Activated CD8-positive, alpha-beta memory T cell treated with anti-CD3 and anti-CD28 coated beads, Interleukin-2, amount 50 U/mL, for 4 hours (primary cell): ENCODE results near the gene BCKDHB.

Source experiments
- DNase-seq: peaks from one replicate; pipeline ENCODE4 v3.0.0-alpha.2; 2020

Gene BCKDHB

GRCh38 chr6:80154160-80154559 lies 47.7 kb downstream of the BCKDHB start:
- no peak for DNase-seq

- no peak for DNase-seq
Measured at GRCh38 chr6:80156221-80156620, 49.8 kb downstream of the BCKDHB start.

- DNase-seq = no peak
Measured at GRCh38 chr6:80158478-80158989, 52.1 kb downstream of the BCKDHB start.

- DNase-seq = no peak
Measured at GRCh38 chr6:80161434-80161833, 55.0 kb downstream of the BCKDHB start.

GRCh38 chr6:80163754-80164187 lies 57.3 kb downstream of the BCKDHB start:
- DNase-seq = no peak

GRCh38 chr6:80165143-80165542 lies 58.7 kb downstream of the BCKDHB start:
- DNase-seq = no peak

GRCh38 chr6:80165819-80166218 lies 59.3 kb downstream of the BCKDHB start:
- DNase-seq = no peak

GRCh38 chr6:80170433-80170832 lies 64.0 kb downstream of the BCKDHB start:
- DNase-seq = no peak

- DNase-seq = no peak
Measured at GRCh38 chr6:80173411-80173810, 66.9 kb downstream of the BCKDHB start.

- DNase-seq = no peak
Measured at GRCh38 chr6:80174900-80175572, 68.6 kb downstream of the BCKDHB start.

GRCh38 chr6:80179695-80180094 lies 73.2 kb downstream of the BCKDHB start:
- DNase-seq = no peak

GRCh38 chr6:80181352-80182081 lies 75.0 kb downstream of the BCKDHB start:
- no peak for DNase-seq

GRCh38 chr6:80182308-80182707 lies 75.8 kb downstream of the BCKDHB start:
- DNase-seq = no peak

- DNase-seq = no peak
Measured at GRCh38 chr6:80183019-80183795, 76.7 kb downstream of the BCKDHB start.

GRCh38 chr6:80185492-80185891 lies 79.0 kb downstream of the BCKDHB start:
- DNase-seq = no peak

GRCh38 chr6:80186082-80186481 lies 79.6 kb downstream of the BCKDHB start:
- no peak for DNase-seq

- no peak for DNase-seq
Measured at GRCh38 chr6:80196906-80197305, 90.4 kb downstream of the BCKDHB start.

GRCh38 chr6:80197474-80197873 lies 91.0 kb downstream of the BCKDHB start:
- no peak for DNase-seq

GRCh38 chr6:80197986-80198385 lies 91.5 kb downstream of the BCKDHB start:
- no peak for DNase-seq

- no peak for DNase-seq
Measured at GRCh38 chr6:80203283-80203682, 96.8 kb downstream of the BCKDHB start.

- no peak for DNase-seq
Measured at GRCh38 chr6:80205404-80205803, 98.9 kb downstream of the BCKDHB start.

GRCh38 chr6:80206758-80207157 lies 100.3 kb downstream of the BCKDHB start:
- no peak for DNase-seq

- no peak for DNase-seq
Measured at GRCh38 chr6:80209430-80209829, 103.0 kb downstream of the BCKDHB start.

GRCh38 chr6:80210618-80211017 lies 104.1 kb downstream of the BCKDHB start:
- DNase-seq = no peak
